HG03175 (cell line): Measurements from ENCODE around the gene SH3BGRL3.

Experiments
- ATAC-seq: cut with Tn5 transposase; IDR thresholded peaks from one replicate; pipeline ENCODE4 v1.9.1; 2021; ENCODE audit warnings: mild to moderate bottlenecking, moderate library complexity; ENCODE audit not compliant: unreplicated experiment

Gene SH3BGRL3

GRCh38 chr1:26277261-26277661 is 2.6 kb upstream of the SH3BGRL3 start:
- ATAC-seq: no peak

GRCh38 chr1:26277719-26278118 is 2.2 kb upstream of the SH3BGRL3 start:
- no peak for ATAC-seq

- no peak for ATAC-seq
Measured at GRCh38 chr1:26278303-26278702, 1.6 kb upstream of the SH3BGRL3 start.

GRCh38 chr1:26278724-26279455 is 996 bp upstream of the SH3BGRL3 start:
- ATAC-seq: no peak

- no peak for ATAC-seq
Measured at GRCh38 chr1:26280333-26281042, 602 bp downstream of the SH3BGRL3 start.

GRCh38 chr1:26281091-26281958 is 1.4 kb downstream of the SH3BGRL3 start:
- ATAC-seq: no peak

- ATAC-seq: no peak
Measured at GRCh38 chr1:26281971-26282370, 2.1 kb downstream of the SH3BGRL3 start.

GRCh38 chr1:26282401-26282918 is 2.6 kb downstream of the SH3BGRL3 start:
- ATAC-seq: no peak

- no peak for ATAC-seq
Measured at GRCh38 chr1:26283279-26283853, 3.5 kb downstream of the SH3BGRL3 start.

- ATAC-seq: no peak
Measured at GRCh38 chr1:26283871-26284596, 4.1 kb downstream of the SH3BGRL3 start.

- ATAC-seq: no peak
Measured at GRCh38 chr1:26284597-26285347, 4.9 kb downstream of the SH3BGRL3 start.

- ATAC-seq: no peak
Measured at GRCh38 chr1:26285366-26286063, 5.6 kb downstream of the SH3BGRL3 start.

- no peak for ATAC-seq
Measured at GRCh38 chr1:26286064-26286416, 6.2 kb downstream of the SH3BGRL3 start.

GRCh38 chr1:26287033-26287711 is 7.3 kb downstream of the SH3BGRL3 start:
- peak; percentile 50 for ATAC-seq

GRCh38 chr1:26287811-26288210 is 7.9 kb downstream of the SH3BGRL3 start:
- no peak for ATAC-seq

- ATAC-seq: no peak
Measured at GRCh38 chr1:26288311-26288941, 8.5 kb downstream of the SH3BGRL3 start.

- peak; percentile 40 for ATAC-seq
Measured at GRCh38 chr1:26289158-26290059, 9.5 kb downstream of the SH3BGRL3 start.
